Head of caudate nucleus (tissue), 42 donors: ENCODE measurements around the gene TMEM200B.
A peak's percentile ranks its signal among the peaks of the same experiment; 100 is the strongest.
"Not testable (repeated sequence)": the region's sequence is repeated elsewhere in the genome, so short reads cannot be mapped to it uniquely, and the experiment has no call there.

ENCODE experiments used
- DNase-seq, 42 donors: peaks; one replicate each; pipeline versions ENCODE4 v3.0.0 to v3.0.0-alpha.2; 2020 to 2021; ENCODE audit warnings: mixed read lengths in 7 of 42
- intact Hi-C: fragments of 100-400 bp; cut with DNase I; formaldehyde crosslinking; loops from one replicate; pipeline ENCODE4 v1.15.0; 2022

TMEM200B gene

GRCh38 chr1:29142714-29143113 lies 19.0 kb upstream of the TMEM200B start:
- intact Hi-C loops = no loop called here
- DNase-seq = peak in 1 of 42 donors; percentile 2

- intact Hi-C loops = no loop called here
- no peak for DNase-seq
These were observed 12.8 kb upstream of the TMEM200B start for GRCh38 chr1:29136391-29136915.

GRCh38 chr1:29134695-29135028 lies 11.0 kb upstream of the TMEM200B start:
- intact Hi-C loops = no loop called here
- DNase-seq = no peak

- intact Hi-C loops = no loop called here
- peak in 2 of 42 donors; percentile 24 to 32 for DNase-seq
These were observed 10.4 kb upstream of the TMEM200B start for GRCh38 chr1:29133861-29134694.

GRCh38 chr1:29131056-29131455 lies 7.4 kb upstream of the TMEM200B start:
- DNase-seq = not testable (repeated sequence)

GRCh38 chr1:29129916-29130315 lies 6.2 kb upstream of the TMEM200B start:
- DNase-seq = no peak
- intact Hi-C loops = no loop called here

More at GRCh38 chr1:29131056-29131455, 7.4 kb upstream of the TMEM200B start:
- intact Hi-C loops = not testable (repeated sequence)

GRCh38 chr1:29128739-29129138 lies 5.0 kb upstream of the TMEM200B start:
- DNase-seq = no peak
- intact Hi-C loops = no loop called here

- intact Hi-C loops = no loop called here
- no peak for DNase-seq
These were observed 2.5 kb upstream of the TMEM200B start for GRCh38 chr1:29126198-29126597.

- intact Hi-C loops = no loop called here
- DNase-seq = no peak
These were observed 2.1 kb upstream of the TMEM200B start for GRCh38 chr1:29125788-29126187.

- no peak for DNase-seq
- intact Hi-C loops = no loop called here
These were observed 1.5 kb upstream of the TMEM200B start for GRCh38 chr1:29125237-29125641.

- DNase-seq = peak in 17 of 42 donors; percentile 28 to 62 (median 42)
- intact Hi-C loops = loop anchor here (5.0 kb wide), 1 partner anchor 237 kb away; no protein-coding TSS in a partner anchor
These were observed 898 bp upstream of the TMEM200B start for GRCh38 chr1:29124366-29125236.

- intact Hi-C loops = loop anchor here (5.0 kb wide), 1 partner anchor 236 kb away; no protein-coding TSS in a partner anchor
- peak in 9 of 42 donors; percentile 14 to 52 (median 30) for DNase-seq
These were observed 433 bp downstream of the TMEM200B start for GRCh38 chr1:29123053-29123886.

GRCh38 chr1:29122682-29123052 lies 1.0 kb downstream of the TMEM200B start:
- intact Hi-C loops = loop anchor here (5.0 kb wide), 1 partner anchor 235 kb away; no protein-coding TSS in a partner anchor
- peak in 21 of 42 donors; percentile 25 to 69 (median 45) for DNase-seq

- peak in 21 of 42 donors; percentile 19 to 69 (median 49) for DNase-seq
- intact Hi-C loops = loop anchor here (5.0 kb wide), 1 partner anchor 235 kb away; no protein-coding TSS in a partner anchor
These were observed 1.6 kb downstream of the TMEM200B start for GRCh38 chr1:29121936-29122681.

GRCh38 chr1:29121516-29121935 lies 2.2 kb downstream of the TMEM200B start:
- no peak for DNase-seq
- intact Hi-C loops = loop anchor here (5.0 kb wide), 1 partner anchor 234 kb away; no protein-coding TSS in a partner anchor

- peak in 30 of 42 donors; percentile 26 to 73 (median 52) for DNase-seq
- intact Hi-C loops = loop anchor here (5.0 kb wide), 1 partner anchor 234 kb away; no protein-coding TSS in a partner anchor
These were observed 2.7 kb downstream of the TMEM200B start for GRCh38 chr1:29120947-29121485.

- intact Hi-C loops = loop anchor here (5.0 kb wide), 1 partner anchor 233 kb away; no protein-coding TSS in a partner anchor
- DNase-seq = peak in 1 of 42 donors; percentile 43
These were observed 3.3 kb downstream of the TMEM200B start for GRCh38 chr1:29120367-29120766.
